Sigmoid colon (tissue), 7 donors: ENCODE results near the gene TMEM63C. TPM values are rescaled to one million over a fixed set of nuclear protein-coding genes. Genes with fewer than 3 reads are reported as not detected.

Experiments used
- DNase-seq: peaks from one replicate; pipeline ENCODE4 v3.0.0-alpha.2; 2019
- H3K27ac ChIP-seq, 4 donors: fragments of 200-600 bp; sonication (generic); one replicate each; pipeline ENCODE4 v1.5.1; 2016 to 2019; ENCODE audit warnings: mild to moderate bottlenecking in 1 of 4
- H3K27me3 ChIP-seq, 3 donors: fragments of 200-600 bp; sonication (generic); one replicate each; pipeline ENCODE4 v1.5.1; 2019; ENCODE audit warnings: mild to moderate bottlenecking in 1 of 3
- H3K36me3 ChIP-seq, 4 donors: fragments of 200-600 bp; sonication (generic); one replicate each; pipeline ENCODE4 v1.5.1; 2016 to 2019
- H3K4me1 ChIP-seq, 4 donors: fragments of 200-600 bp; sonication (generic); one replicate each; pipeline ENCODE4 v1.5.1; 2017 to 2019
- H3K4me3 ChIP-seq, 4 donors: fragments of 200-600 bp; sonication (generic); one replicate each; pipeline ENCODE4 v1.5.1; 2017 to 2019; ENCODE audit warnings: mild to moderate bottlenecking in 2 of 4, moderate library complexity in 1 of 4
- H3K9me3 ChIP-seq, 4 donors: fragments of 200-600 bp in 3 of 4; sonication (generic) in 3 of 4; one replicate each; pipeline versions ENCODE4 v1.5.1 to v1.6.1; 2013 to 2019
- CTCF ChIP-seq, 4 experiments: fragments of 450-650 bp in 3 of 4; fragments of 200-600 bp in 1 of 4; IDR thresholded peaks; one replicate each; pipeline ENCODE4 v1.5.1; 2016 to 2019; ENCODE audit warnings: antibody characterized with exemption in 4 of 4, mild to moderate bottlenecking in 3 of 4, moderate library complexity in 2 of 4
- EP300 ChIP-seq, 4 donors: sonication (generic); formaldehyde crosslinking; IDR thresholded peaks; one replicate each; pipeline ENCODE4 v1.6.1; 2017; ENCODE audit warnings: antibody characterized with exemption in 4 of 4
- POLR2A ChIP-seq, 2 donors: fragments of 450-650 bp; IDR thresholded peaks; one replicate each; pipeline ENCODE4 v1.6.1; 2016; ENCODE audit warnings: antibody characterized with exemption in 2 of 2, mild to moderate bottlenecking in 2 of 2, moderate library complexity in 2 of 2
- POLR2AphosphoS5 ChIP-seq, 4 donors: sonication (generic); formaldehyde crosslinking; IDR thresholded peaks; one replicate each; pipeline ENCODE4 v1.6.1; 2017; ENCODE audit warnings: antibody characterized with exemption in 4 of 4
- WGBS, 2 donors: extraction: QIAGEN DNeasy Blood & Tissue Kit; methylation state at CpG; one replicate each; pipeline ENCODE4 v1.1.7; 2013; 5-methylcytosine and 5-hydroxymethylcytosine counted together
- intact Hi-C: fragments of 100-400 bp; cut with DNase I; formaldehyde crosslinking; loops from one replicate; pipeline ENCODE4 v1.15.1; 2023
- polyA plus RNA-seq, 3 donors: library from polyadenylated mRNA; stranded (reverse); fragments of 200-250 nt; gene quantifications; one replicate each; pipeline ENCODE4 v1.2.3, GENCODE V29; 2013
- total RNA-seq, 4 donors: library from RNA; depleted of rRNA; stranded (reverse); fragments of >200 nt; gene quantifications; one replicate each; pipeline ENCODE4 v1.1.0, GENCODE V29; 2016
- donor health status: healthy with polysubstance abuse.
- donor health status: Bipolar disorder and iron deficiency.
- donor health status: healthy.

Gene TMEM63C
- total and polyA plus RNA-seq, 7 donors, result 0.28 to 6.5 (median 1.8) TPM

GRCh38 chr14:77217551-77217950 is 36.0 kb downstream of the TMEM63C start:
- no peaks in the 10 kb centered on the region for H3K36me3 ChIP-seq
- 66 to 85% methylated on average over 3 of the region's 3 CpGs for WGBS, 2 donors
- H3K4me1 ChIP-seq, result no peaks in the 10 kb centered on the region
- H3K9me3 ChIP-seq, result no peaks in the 10 kb centered on the region
- TF ChIP-seq POLR2A (IDR thresholded peaks at IDR 0.05), result no peak
- TF ChIP-seq POLR2AphosphoS5 (IDR thresholded peaks at IDR 0.05), result no peak
- TF ChIP-seq EP300 (IDR thresholded peaks at IDR 0.05), result no peak
- no peak for TF ChIP-seq CTCF (IDR thresholded peaks at IDR 0.05)
- H3K27ac ChIP-seq, result no peak overlapping the region
- H3K27me3 ChIP-seq, result peaks cover 0 to 34% (median 0%) of the 10 kb centered on the region in 3 donors
- intact Hi-C loops, result no loop called here
- H3K4me3 ChIP-seq, result no peak overlapping the region
- no peak for DNase-seq

- Histone ChIP-seq H3K27ac (no peak overlapping the region), H3K36me3 (no peaks in the 10 kb centered on the region), H3K4me3 (no peak overlapping the region), H3K9me3 (no peaks in the 10 kb centered on the region), H3K4me1 (no peaks in the 10 kb centered on the region), H3K27me3 (peaks cover 0 to 38% (median 0%) of the 10 kb centered on the region in 3 donors)
- TF ChIP-seq CTCF (IDR thresholded peaks at IDR 0.05), result no peak
- TF ChIP-seq POLR2A (IDR thresholded peaks at IDR 0.05), result no peak
- no peak for TF ChIP-seq EP300 (IDR thresholded peaks at IDR 0.05)
- no peak for TF ChIP-seq POLR2AphosphoS5 (IDR thresholded peaks at IDR 0.05)
- WGBS, 2 donors, result 40 to 70% methylated on average over 10 of the region's 10 CpGs
- intact Hi-C loops, result no loop called here
- no peak for DNase-seq
Observed at GRCh38 chr14:77219591-77219990, 38.0 kb downstream of the TMEM63C start.

GRCh38 chr14:77220246-77221017 is 38.8 kb downstream of the TMEM63C start:
- no peaks in the 10 kb centered on the region for H3K4me1 ChIP-seq
- H3K27ac ChIP-seq, result no peak overlapping the region
- H3K27me3 ChIP-seq, result peaks cover 0 to 32% (median 0%) of the 10 kb centered on the region in 3 donors
- no peak for DNase-seq
- 65 to 77% methylated on average over 18 to 24 of the region's 24 CpGs for WGBS, 2 donors
- H3K4me3 ChIP-seq, result no peak overlapping the region
- TF ChIP-seq POLR2AphosphoS5 (IDR thresholded peaks at IDR 0.05), result no peak
- no peak for TF ChIP-seq CTCF (IDR thresholded peaks at IDR 0.05)
- TF ChIP-seq EP300 (IDR thresholded peaks at IDR 0.05), result no peak
- no peak for TF ChIP-seq POLR2A (IDR thresholded peaks at IDR 0.05)
- intact Hi-C loops, result no loop called here
- H3K9me3 ChIP-seq, result no peaks in the 10 kb centered on the region
- H3K36me3 ChIP-seq, result no peaks in the 10 kb centered on the region

- no peaks in the 10 kb centered on the region for H3K9me3 ChIP-seq
- WGBS, 2 donors, result 78 to 82% methylated on average over 23 of the region's 23 CpGs
- no peak for TF ChIP-seq EP300 (IDR thresholded peaks at IDR 0.05)
- no peak for TF ChIP-seq POLR2A (IDR thresholded peaks at IDR 0.05)
- no peak for TF ChIP-seq POLR2AphosphoS5 (IDR thresholded peaks at IDR 0.05)
- TF ChIP-seq CTCF (IDR thresholded peaks at IDR 0.05), result no peak
- no peaks in the 10 kb centered on the region for H3K36me3 ChIP-seq
- no peaks in the 10 kb centered on the region for H3K4me1 ChIP-seq
- no peak for DNase-seq
- intact Hi-C loops, result no loop called here
- H3K4me3 ChIP-seq, result no peak overlapping the region
- H3K27me3 ChIP-seq, result peaks cover 0 to 32% (median 0%) of the 10 kb centered on the region in 3 donors
- no peak overlapping the region for H3K27ac ChIP-seq
Observed at GRCh38 chr14:77221241-77221871, 39.8 kb downstream of the TMEM63C start.
